ENCODE data around the gene SLC25A3.

GRCh38 chr12:98594050-98594835, 757 bp downstream of the SLC25A3 start:
- no peak for TF ChIP-seq CTCF (IDR thresholded peaks at IDR 0.05)
- TF ChIP-seq POLR2AphosphoS5 (IDR thresholded peaks at IDR 0.05): peak in 1 of 3 donors; percentile 3
- no peak for TF ChIP-seq EP300 (IDR thresholded peaks at IDR 0.05)
- TF ChIP-seq POLR2A (IDR thresholded peaks at IDR 0.05): no peak

Data from stomach (tissue), 4 donors.